BLaER1 treated with 17β-estradiol and CSF1 and Interleukin-3, amounts not matched to agents 10 nM and 100 nM (cell line): ENCODE measurements around the gene CCDC9B.

Experiments used
- H3K27ac ChIP-seq, 11 experiments: shearing (Covaris generic); formaldehyde crosslinking; 2 replicates each; pipeline ENCODE4 v1.8.1; 2022
- H3K27me3 ChIP-seq, 11 experiments: shearing (Covaris generic); formaldehyde crosslinking; 2 replicates each; pipeline ENCODE4 v1.8.1; 2022
- H3K36me3 ChIP-seq, 11 experiments: shearing (Covaris generic); formaldehyde crosslinking; 2 replicates each; pipeline ENCODE4 v1.8.1; 2022
- H3K4me1 ChIP-seq, 10 experiments: shearing (Covaris generic); formaldehyde crosslinking; 2 replicates each; pipeline ENCODE4 v1.8.1; 2022
- H3K4me2 ChIP-seq, 11 experiments: shearing (Covaris generic); formaldehyde crosslinking; 2 replicates each; pipeline ENCODE4 v1.8.1; 2022
- H3K4me3 ChIP-seq, 10 experiments: shearing (Covaris generic); formaldehyde crosslinking; 2 replicates each; pipeline ENCODE4 v1.8.1; 2022
- H3K9ac ChIP-seq, 11 experiments: shearing (Covaris generic); formaldehyde crosslinking; 2 replicates each; pipeline ENCODE4 v1.8.1; 2022
- H3K9me3 ChIP-seq, 11 experiments: shearing (Covaris generic); formaldehyde crosslinking; replicated peaks in 1 of 11; 2 replicates each; pipeline ENCODE4 v1.8.1; 2022
- H4K20me1 ChIP-seq, 11 experiments: shearing (Covaris generic); formaldehyde crosslinking; 2 replicates each; pipeline ENCODE4 v1.8.1; 2022
- Cebpa-rat ChIP-seq, 11 experiments: shearing (Covaris generic); IDR thresholded peaks; 2 replicates each; pipeline ENCODE4 v1.8.1; 2022

CCDC9B gene

DNA sequence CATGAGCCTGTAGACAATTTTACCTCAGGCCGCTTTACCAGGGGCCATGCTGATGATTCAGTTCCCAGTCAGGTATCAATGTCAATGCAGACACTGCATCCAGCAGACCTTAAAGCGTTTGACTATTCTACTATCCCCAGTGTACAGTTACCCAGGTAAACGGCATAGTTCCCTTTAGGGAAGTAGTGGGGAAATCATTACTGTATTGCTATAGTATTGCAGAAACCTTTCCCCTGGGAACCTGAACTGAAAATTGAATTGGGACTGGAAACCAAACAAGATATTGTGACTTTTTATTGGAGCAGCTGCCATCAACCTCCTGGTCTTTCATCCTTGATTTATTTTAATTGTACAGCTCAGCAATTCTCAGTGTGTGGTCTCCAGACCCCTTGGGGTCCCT, 23.8 kb downstream of the CCDC9B start:
- Histone ChIP-seq H3K27me3 (peaks cover 0 to 11% (median 0%) of the 10 kb centered on the region in 11 experiments; a peak in 4 of 22 replicates), H3K4me2 (peak overlapping the region; percentile 3 to 77 (median 56); a peak in 20 of 22 replicates), H4K20me1 (no peaks in the 10 kb centered on the region), H3K4me3 (no peak overlapping the region), H3K27ac (no peak overlapping the region), H3K36me3 (no peaks in the 10 kb centered on the region), H3K9me3 (no peaks in the 10 kb centered on the region), H3K4me1 (peaks cover 10 to 45% (median 27%) of the 10 kb centered on the region in 10 experiments), H3K9ac (no peak overlapping the region)
- TF ChIP-seq Cebpa-rat (IDR thresholded peaks at IDR 0.05) = no peak

DNA sequence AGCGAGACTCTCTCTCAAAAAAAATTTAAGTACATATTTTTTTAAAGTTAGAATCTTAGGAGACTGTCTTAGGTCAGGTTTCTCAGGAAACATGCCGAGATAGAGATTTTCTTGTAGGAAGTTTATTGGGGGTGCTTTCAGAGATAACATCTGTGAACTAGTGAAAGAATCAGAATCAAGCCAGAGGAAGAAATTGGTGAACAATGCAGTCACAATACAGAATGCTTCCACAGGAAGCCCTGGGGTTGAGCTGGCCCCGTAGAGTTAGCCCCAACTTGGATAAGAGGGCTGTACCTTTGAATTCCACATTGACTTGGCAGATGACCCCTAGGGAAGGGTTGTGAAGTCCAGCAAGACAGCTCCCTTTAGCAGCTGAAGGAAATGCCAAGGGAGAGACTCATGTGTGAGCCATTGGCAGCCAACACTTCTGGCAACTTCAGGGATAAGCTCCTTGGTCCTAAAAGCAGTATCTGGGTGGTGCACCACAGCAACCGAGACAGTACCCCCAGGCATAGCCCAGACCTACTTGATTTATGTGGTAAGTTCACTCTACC, 25.9 kb downstream of the CCDC9B start:
- Histone ChIP-seq H3K36me3 (no peaks in the 10 kb centered on the region), H3K4me2 (peak overlapping the region in 6 of 11 experiments; percentile 3 to 71 (median 48); a peak in 9 of 22 replicates), H3K4me3 (no peak overlapping the region), H3K27ac (no peak overlapping the region), H3K9ac (no peak overlapping the region), H3K27me3 (peaks cover 0 to 11% (median 0%) of the 10 kb centered on the region in 11 experiments; a peak in 4 of 22 replicates), H4K20me1 (no peaks in the 10 kb centered on the region), H3K9me3 (no peaks in the 10 kb centered on the region), H3K4me1 (peaks cover 16 to 59% (median 40%) of the 10 kb centered on the region in 10 experiments)
- TF ChIP-seq Cebpa-rat (IDR thresholded peaks at IDR 0.05) = no peak

DNA sequence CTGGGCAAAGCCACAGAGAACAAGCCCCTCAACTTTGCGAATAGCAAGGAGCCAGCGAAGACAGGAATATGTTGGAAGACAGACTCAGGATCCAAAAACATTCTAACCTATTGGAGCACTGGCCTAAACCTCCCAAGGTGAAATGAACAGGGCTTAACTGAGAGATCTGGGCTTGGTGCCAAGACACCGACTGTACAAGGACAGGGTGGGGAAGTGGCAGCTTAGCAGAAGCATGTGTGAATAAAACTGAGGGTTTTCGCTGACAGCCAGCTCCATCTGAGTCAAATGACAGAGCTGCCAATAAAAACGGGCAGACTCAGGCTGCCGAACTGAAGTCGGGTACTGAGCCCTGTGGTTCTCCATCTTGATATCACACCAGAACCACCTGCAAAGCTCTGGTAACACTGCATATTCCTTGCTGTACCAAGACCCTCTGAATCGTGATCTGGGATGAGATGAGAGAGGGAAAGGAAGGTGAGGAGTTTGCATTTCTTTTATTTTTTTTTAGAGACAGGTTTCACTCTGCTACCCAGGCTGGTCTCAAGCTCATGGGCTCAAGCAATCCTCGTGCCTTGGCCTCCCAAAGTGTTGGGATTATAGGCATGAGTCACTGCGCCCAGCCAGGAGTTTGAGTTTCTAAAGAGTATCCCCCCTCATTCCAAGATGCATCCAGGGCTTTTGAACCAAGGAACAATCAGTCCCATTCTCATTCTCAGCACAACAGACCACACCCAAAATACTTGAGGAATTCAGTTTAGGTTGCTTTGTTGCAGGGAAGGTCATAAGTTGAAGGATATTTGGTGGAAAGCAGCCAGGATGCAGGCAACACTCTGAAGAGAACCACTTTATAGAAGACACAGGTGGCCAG, 27.0 kb downstream of the CCDC9B start:
- Histone ChIP-seq H3K9ac (peak overlapping the region in 2 of 11 experiments; percentile 9 to 34; a peak in 1 of 22 replicates), H3K27me3 (peaks cover 0 to 11% (median 0%) of the 10 kb centered on the region in 11 experiments; a peak in 4 of 22 replicates), H3K4me2 (peak overlapping the region in 9 of 11 experiments; percentile 3 to 71 (median 32); a peak in 14 of 22 replicates), H3K27ac (no peak overlapping the region), H3K4me1 (peaks cover 26 to 69% (median 50%) of the 10 kb centered on the region in 10 experiments), H4K20me1 (no peaks in the 10 kb centered on the region), H3K9me3 (no peaks in the 10 kb centered on the region), H3K4me3 (no peak overlapping the region), H3K36me3 (no peaks in the 10 kb centered on the region)
- TF ChIP-seq Cebpa-rat (IDR thresholded peaks at IDR 0.05) = no peak

DNA sequence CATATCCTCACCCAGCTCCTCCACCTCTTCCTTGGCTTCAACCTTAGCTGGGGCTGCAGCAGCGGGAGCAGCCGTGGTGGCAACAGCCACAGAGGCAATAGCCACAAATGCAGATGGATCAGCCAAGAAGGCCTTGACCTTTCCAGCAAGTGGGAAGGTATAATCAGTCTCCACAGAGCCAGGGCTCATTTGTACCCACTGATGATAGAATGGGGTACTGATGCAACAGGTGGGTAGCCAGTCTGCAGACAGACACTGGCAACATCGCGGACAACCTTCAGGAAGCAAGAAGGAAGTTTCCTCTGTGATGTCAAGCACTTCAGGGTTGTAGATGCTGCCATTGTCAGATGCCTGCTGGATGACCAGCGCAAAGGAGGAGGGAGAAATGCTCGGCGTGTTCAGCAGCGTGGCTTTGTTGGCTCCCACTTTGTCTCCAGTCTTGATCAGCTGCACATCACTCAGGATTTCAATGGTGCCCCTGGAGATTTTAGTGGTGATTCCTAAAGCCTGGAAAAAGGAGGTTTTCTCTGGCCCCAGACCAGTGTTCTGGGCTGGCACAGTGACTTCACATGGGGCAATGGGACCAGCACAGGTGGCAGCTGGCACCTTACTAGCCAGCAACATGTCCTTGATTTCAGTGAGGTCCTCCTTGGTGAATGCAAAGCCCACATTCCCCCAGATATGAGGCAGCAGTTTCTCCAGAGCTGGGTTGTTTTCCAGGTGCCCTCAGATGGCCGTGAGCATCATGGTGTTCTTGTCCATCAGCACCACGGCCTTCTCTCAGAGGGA, 28.2 kb downstream of the CCDC9B start:
- no peak for TF ChIP-seq Cebpa-rat (IDR thresholded peaks at IDR 0.05)
- Histone ChIP-seq H3K36me3 (no peaks in the 10 kb centered on the region), H3K9me3 (no peaks in the 10 kb centered on the region), H3K27me3 (peaks cover 0 to 11% (median 0%) of the 10 kb centered on the region in 11 experiments; a peak in 4 of 22 replicates), H3K4me1 (peaks cover 33 to 69% (median 56%) of the 10 kb centered on the region in 10 experiments), H3K4me3 (no peak overlapping the region), H3K4me2 (no peak overlapping the region), H3K9ac (no peak overlapping the region), H4K20me1 (no peaks in the 10 kb centered on the region), H3K27ac (no peak overlapping the region)

DNA sequence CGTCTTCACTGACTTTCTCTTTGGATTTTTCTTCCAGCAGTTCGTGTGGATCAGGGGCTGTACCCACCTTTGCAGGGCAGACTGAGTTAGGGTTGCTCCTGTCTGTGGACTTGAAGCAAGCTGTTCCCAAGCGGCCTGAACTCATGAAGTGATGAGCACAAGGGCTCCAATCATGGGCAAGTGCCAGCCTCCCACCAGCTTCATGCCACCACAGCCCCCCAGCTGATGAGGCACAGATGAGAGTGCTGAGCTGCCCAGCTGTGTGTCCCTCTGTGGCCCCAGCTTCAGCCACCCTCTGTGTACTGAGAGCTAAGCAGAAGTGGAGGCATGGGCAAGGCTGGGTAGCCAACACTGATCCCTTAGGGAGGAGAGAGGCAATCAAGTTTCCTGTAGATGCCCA, 29.7 kb downstream of the CCDC9B start:
- Histone ChIP-seq H3K4me1 (peaks cover 41 to 67% (median 57%) of the 10 kb centered on the region in 10 experiments), H3K9ac (peak overlapping the region in 1 of 11 experiments; percentile 12; a peak in 1 of 22 replicates), H3K9me3 (no peaks in the 10 kb centered on the region), H3K27me3 (peaks cover 0 to 11% (median 0%) of the 10 kb centered on the region in 11 experiments; a peak in 4 of 22 replicates), H3K27ac (no peak overlapping the region), H3K4me2 (peak overlapping the region in 8 of 11 experiments; percentile 2 to 43 (median 14); a peak in 8 of 22 replicates), H4K20me1 (peaks cover 0 to 8% (median 4%) of the 10 kb centered on the region in 11 experiments; a peak in 7 of 22 replicates), H3K36me3 (no peaks in the 10 kb centered on the region), H3K4me3 (no peak overlapping the region)
- TF ChIP-seq Cebpa-rat (IDR thresholded peaks at IDR 0.05) = no peak

DNA sequence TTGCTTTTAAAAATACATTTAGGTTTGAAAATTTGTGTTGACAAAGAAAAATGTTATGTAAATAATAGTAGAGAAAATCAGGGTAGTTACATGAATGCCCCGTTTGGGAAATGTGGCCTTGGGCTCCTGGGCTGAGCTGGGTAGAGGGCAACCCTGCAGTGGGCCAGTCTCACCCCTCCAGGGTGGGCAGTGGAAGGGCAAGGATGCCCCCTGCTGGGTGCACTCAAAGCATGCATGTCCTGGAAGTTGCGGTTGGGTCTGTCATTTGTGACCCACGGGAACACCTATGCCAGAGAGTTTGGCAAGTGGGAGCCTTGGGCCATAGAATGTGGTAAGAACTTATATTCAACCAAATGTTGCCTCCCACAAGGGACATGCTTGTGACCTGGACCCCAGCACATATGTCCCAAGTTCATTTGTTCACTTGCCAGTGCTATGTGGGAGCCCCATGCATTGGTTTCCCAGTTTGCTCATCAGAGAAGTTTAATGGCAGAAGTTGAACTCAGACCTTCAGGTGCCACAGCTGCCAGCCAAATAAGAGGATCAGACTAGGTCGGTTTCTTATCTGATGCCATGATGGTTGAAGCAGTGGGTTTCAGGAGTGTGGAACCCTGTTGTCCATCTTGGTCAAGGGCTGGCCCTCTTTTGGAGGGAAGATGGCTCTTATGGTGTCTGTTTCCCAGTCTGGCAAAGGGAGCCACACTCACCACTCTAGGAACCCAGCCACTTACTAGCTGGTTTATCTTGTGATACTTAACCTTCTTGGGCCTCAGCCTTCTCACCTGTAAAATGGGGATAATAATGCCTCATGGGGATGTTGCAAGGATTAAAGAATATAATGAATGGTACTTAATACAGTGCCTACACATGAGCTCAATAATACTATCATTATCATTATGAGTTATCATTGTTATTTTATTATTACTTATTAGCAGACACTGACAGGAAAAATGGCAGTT, 30.5 kb downstream of the CCDC9B start:
- TF ChIP-seq Cebpa-rat (IDR thresholded peaks at IDR 0.05) = no peak
- Histone ChIP-seq H4K20me1 (peaks cover 0 to 15% (median 4%) of the 10 kb centered on the region in 11 experiments; a peak in 10 of 22 replicates), H3K36me3 (peaks cover 0 to 7% (median 0%) of the 10 kb centered on the region in 11 experiments; a peak in 6 of 22 replicates), H3K27ac (peak overlapping the region in 5 of 11 experiments; percentile 86 to 93 (median 90); a peak in 6 of 22 replicates), H3K27me3 (peaks cover 0 to 11% (median 0%) of the 10 kb centered on the region in 11 experiments; a peak in 4 of 22 replicates), H3K9me3 (no peaks in the 10 kb centered on the region), H3K4me3 (peak overlapping the region in 1 of 10 experiments; percentile 81; a peak in 1 of 20 replicates), H3K9ac (peak overlapping the region in 5 of 11 experiments; percentile 79 to 86 (median 86); a peak in 4 of 22 replicates), H3K4me1 (peaks cover 45 to 74% (median 64%) of the 10 kb centered on the region in 10 experiments), H3K4me2 (peak overlapping the region in 10 of 11 experiments; percentile 91 to 100 (median 98); a peak in 17 of 22 replicates)

DNA sequence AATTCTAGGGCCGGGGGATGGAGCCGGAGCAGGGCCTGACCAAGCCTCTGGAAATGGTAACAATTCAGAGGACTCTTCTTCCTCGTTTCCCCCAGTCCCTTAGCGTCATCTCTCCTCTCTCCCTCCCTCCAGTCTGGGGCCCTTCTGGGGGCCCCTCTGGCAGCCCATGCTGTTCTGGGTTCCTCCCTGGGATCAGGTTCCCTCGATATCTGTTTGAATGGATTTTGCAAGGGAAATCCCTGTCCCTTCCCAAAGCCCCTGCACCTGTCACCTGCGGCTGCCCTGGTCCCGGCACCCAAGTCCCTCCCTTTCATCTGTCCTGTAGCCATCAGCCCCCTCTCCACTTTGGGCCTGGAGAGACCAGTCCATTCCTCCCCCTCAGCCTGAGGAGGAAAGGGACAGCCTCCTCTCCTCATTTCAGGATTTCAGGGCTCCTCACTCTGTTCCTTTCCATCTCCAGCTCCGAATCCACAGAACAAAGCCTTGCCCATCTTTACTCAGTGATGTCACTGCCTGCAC, 31.3 kb downstream of the CCDC9B start:
- Histone ChIP-seq H4K20me1 (peaks cover 0 to 24% (median 7%) of the 10 kb centered on the region in 11 experiments; a peak in 12 of 22 replicates), H3K9me3 (no peaks in the 10 kb centered on the region), H3K4me3 (peak overlapping the region in 7 of 10 experiments; percentile 57 to 83 (median 66); a peak in 12 of 20 replicates), H3K36me3 (peaks cover 0 to 14% (median 2%) of the 10 kb centered on the region in 11 experiments; a peak in 9 of 22 replicates), H3K9ac (peak overlapping the region; percentile 7 to 86 (median 84); a peak in 17 of 22 replicates), H3K27ac (peak overlapping the region in 10 of 11 experiments; percentile 85 to 94 (median 92); a peak in 20 of 22 replicates), H3K4me1 (peaks cover 45 to 78% (median 65%) of the 10 kb centered on the region in 10 experiments), H3K27me3 (peaks cover 0 to 10% (median 0%) of the 10 kb centered on the region in 11 experiments; a peak in 3 of 22 replicates), H3K4me2 (peak overlapping the region; percentile 91 to 100 (median 98))
- TF ChIP-seq Cebpa-rat (IDR thresholded peaks at IDR 0.05) = no peak
